HFF-Myc (cell line): ENCODE data around the gene DMGDH.

Source experiments
- DNase-seq: peaks from one replicate; pipeline ENCODE4 v3.0.0-alpha.2; 2011; ENCODE audit warnings: low read depth; ENCODE audit errors: extremely low read depth
- H3K4me3 ChIP-seq: replicated peaks from 2 replicates; pipeline ENCODE4 v1.5.1; 2011; ENCODE audit warnings: low read depth, mild to moderate bottlenecking, control low read depth, low read length
- TF ChIP-seq, protein P1 (sequence below): IDR thresholded peaks from 2 replicates; pipeline ENCODE4 v1.5.1; 2012; ENCODE audit warnings: mild to moderate bottlenecking, low read depth, low read length, control low read depth; ENCODE audit errors: missing control alignments

Gene DMGDH

DNA sequence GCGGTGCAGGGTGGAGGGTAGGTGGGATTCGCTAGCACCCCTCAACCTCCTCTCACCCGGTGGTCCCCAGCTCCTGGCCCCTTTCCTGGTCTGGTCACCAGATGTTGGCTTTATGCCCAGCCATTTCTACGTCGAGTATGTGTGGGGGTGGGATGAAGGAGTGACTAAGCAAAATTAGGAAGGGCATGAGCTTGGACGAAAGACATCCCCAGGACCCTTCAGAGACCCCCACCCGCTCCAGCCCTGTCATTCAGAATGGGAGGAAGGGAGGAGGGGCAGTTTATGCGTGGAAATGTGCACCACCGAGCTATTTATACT is 835 bp upstream of the DMGDH start:
- TF ChIP-seq, protein P1, sequence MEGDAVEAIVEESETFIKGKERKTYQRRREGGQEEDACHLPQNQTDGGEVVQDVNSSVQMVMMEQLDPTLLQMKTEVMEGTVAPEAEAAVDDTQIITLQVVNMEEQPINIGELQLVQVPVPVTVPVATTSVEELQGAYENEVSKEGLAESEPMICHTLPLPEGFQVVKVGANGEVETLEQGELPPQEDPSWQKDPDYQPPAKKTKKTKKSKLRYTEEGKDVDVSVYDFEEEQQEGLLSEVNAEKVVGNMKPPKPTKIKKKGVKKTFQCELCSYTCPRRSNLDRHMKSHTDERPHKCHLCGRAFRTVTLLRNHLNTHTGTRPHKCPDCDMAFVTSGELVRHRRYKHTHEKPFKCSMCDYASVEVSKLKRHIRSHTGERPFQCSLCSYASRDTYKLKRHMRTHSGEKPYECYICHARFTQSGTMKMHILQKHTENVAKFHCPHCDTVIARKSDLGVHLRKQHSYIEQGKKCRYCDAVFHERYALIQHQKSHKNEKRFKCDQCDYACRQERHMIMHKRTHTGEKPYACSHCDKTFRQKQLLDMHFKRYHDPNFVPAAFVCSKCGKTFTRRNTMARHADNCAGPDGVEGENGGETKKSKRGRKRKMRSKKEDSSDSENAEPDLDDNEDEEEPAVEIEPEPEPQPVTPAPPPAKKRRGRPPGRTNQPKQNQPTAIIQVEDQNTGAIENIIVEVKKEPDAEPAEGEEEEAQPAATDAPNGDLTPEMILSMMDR, result no peak
- DNase-seq, result peak; percentile 29
- H3K4me3 ChIP-seq, result peak overlapping the region; percentile 21

DNA sequence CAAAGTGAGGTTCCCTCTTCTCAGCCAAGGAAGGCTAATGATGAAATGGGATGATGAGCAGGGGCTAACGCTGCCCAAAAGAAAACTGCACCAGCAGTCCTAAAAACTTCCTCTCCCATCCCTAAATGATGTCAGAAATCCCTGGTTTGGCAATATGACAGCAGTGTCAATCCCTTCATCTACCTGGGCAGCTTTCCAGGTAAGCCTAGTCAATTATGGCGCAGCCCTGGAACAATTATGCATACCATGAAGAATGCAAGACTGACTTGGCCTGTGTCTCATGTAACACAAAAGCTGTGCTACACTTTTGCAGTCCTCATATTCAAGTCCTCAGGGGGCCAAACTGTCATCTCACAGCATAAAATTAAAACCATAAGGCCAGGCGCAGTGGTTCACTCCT is 7.0 kb downstream of the DMGDH start:
- TF ChIP-seq, protein P1, result no peak
- no peak for DNase-seq
- no peak overlapping the region for H3K4me3 ChIP-seq

DNA sequence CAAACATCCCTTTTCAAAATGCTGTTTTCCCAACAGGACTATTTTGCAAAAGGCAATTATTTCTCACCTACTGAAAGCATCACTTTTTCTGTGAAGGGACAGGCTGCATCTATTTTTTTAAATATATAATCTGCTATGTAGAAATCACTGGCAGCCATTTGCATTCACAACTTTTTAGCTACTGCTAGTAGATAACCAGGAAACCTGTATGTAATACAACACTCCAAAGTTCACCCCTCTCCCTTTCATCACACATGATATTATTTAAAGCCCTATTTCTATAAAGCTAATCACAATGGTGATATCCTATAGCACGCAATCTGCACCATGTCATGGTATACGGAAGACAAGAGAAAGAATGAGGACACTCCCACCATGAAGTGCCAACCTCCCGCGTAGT is 9.8 kb downstream of the DMGDH start:
- TF ChIP-seq, protein P1, result no peak
- DNase-seq, result no peak
- H3K4me3 ChIP-seq, result no peak overlapping the region

DNA sequence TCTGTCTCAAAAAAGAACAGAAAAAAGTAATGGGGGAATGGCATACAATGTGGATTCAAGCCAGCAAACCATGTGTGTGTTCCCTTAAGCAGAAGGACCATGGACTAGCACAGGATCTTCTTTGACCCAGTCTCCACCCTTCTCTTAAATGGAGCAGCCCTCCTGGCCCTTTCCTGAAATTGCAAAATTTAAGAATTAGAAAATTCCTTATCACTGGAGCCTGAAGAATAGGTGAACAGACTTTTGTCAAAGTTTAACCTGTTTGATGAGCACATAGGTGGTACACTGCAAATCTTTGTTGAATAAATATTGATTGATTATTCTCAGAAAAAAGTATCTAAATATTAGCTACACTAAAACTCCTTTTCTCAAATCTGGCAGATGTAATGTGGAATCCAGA is 12.6 kb downstream of the DMGDH start:
- TF ChIP-seq, protein P1, result no peak
- no peak overlapping the region for H3K4me3 ChIP-seq
- DNase-seq, result no peak

DNA sequence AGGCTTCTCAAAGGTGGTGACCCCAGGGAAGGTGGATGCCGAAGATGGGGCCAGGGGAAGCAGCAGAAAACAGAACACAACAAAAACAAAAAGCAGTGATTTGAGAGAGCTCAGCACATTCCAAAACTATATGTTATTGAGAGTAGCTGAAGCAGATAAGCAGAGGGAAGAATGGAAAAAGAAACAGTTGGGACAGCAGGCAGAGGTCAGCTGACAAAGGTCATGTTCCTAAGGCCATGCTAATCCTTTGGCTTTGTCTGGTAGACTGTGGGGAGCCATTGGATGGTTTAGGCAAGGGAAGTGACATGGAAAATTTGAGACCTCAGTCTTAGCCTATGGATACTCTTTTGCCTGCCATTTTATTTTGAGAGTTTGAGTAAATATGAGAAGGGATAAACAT is 14.5 kb downstream of the DMGDH start:
- no peak for DNase-seq
- no peak overlapping the region for H3K4me3 ChIP-seq
- TF ChIP-seq, protein P1, result no peak

DNA sequence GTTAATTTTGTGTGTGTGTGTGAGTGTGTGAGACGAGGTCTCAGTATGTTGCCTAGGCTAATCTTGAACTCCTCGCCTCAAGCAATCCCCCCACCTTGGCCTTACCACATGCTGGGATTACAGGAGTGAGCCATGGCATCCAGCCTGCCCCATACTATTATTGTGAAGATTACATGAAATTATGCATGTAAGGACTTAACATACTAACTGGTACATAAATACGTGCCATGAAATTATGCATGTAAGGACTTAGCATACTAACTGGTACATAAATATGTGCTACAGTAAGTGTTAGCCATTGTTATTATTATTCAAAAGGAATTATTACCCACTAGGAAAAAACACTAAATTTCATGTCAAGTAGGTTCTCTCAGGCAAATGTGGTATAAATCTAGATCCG is 16.2 kb downstream of the DMGDH start:
- TF ChIP-seq, protein P1, result no peak
- H3K4me3 ChIP-seq, result no peak overlapping the region

DNA sequence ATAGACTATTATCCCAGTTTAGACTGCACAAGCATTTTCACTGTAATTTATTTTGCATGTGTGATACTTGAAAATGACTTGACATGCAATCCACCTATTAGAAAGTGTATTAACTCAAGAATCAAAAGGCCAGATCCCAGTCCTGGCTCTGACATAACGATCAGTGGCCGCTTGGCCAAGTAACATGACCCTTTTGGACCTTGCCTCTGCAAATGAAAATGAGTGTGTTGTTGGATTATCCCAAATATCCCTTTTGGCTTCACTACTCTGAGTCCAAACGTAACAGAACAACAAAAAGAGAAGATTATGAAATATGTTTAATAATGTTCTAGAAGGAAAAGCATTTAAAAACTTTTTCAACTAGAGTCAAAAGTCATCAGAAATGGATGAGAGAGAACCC is 19.0 kb downstream of the DMGDH start:
- DNase-seq, result no peak
- TF ChIP-seq, protein P1, result no peak
- no peak overlapping the region for H3K4me3 ChIP-seq

More for the DNA sequence above, 16.2 kb downstream of the DMGDH start:
- no peak for DNase-seq
